Vagina (tissue), 2 donors: ENCODE results near the gene KRT84.

Experiments used
- CTCF ChIP-seq, 3 experiments: fragments of 450-650 bp in 2 of 3; fragments of 200-600 bp in 1 of 3; sonication (generic) in 1 of 3; IDR thresholded peaks; one replicate each; pipeline ENCODE4 v1.5.1; 2017 to 2019; ENCODE audit warnings: antibody characterized with exemption in 3 of 3, mild to moderate bottlenecking in 2 of 3, moderate library complexity in 2 of 3
- POLR2A ChIP-seq, 2 donors: fragments of 450-650 bp; IDR thresholded peaks; one replicate each; pipeline ENCODE4 v1.6.1; 2017; ENCODE audit warnings: antibody characterized with exemption in 2 of 2, mild to moderate bottlenecking in 2 of 2, moderate library complexity in 2 of 2
- POLR2AphosphoS5 ChIP-seq, 2 donors: sonication (generic); formaldehyde crosslinking; IDR thresholded peaks; one replicate each; pipeline ENCODE4 v1.9.0; 2017; ENCODE audit warnings: antibody characterized with exemption in 2 of 2, mild to moderate bottlenecking in 2 of 2, low read depth in 1 of 2; ENCODE audit not compliant: insufficient read depth in 1 of 2

- TF ChIP-seq CTCF (IDR thresholded peaks at IDR 0.05): no peak
- no peak for TF ChIP-seq POLR2A (IDR thresholded peaks at IDR 0.05)
- TF ChIP-seq POLR2AphosphoS5 (IDR thresholded peaks at IDR 0.05; ENCODE audit: insufficient read depth in 1 of 2, low read depth in 1 of 2): no peak
These were observed 41.3 kb downstream of the KRT84 start for GRCh38 chr12:52344111-52344510.
